H1 (cell line): ENCODE data around the gene CDH22. TPM values are rescaled to one million over a fixed set of nuclear protein-coding genes. Genes with fewer than 3 reads are reported as not detected.

Source experiments
- CTCF ChIA-PET: fragments of 300-600 bp; sonication (Branson Sonifier 250); formaldehyde crosslinking; loops from one replicate; lab custom pipeline; 2021; ENCODE audit not compliant: partially characterized antibody; lab: Charles Lee
- POLR2A ChIA-PET: fragments of 300-600 bp; sonication (Branson Sonifier 250); formaldehyde crosslinking; loops from one replicate; lab custom pipeline; 2021; ENCODE audit warnings: inconsistent platforms; ENCODE audit not compliant: partially characterized antibody; lab: Charles Lee
- DNase-seq, 2 experiments: peaks; one replicate each; pipeline versions ENCODE4 v3.0.0 to v3.0.0-alpha.2; 2010 to 2022; ENCODE audit warnings: low spot score in 2 of 2, low read depth in 1 of 2, mixed read lengths in 1 of 2
- FAIRE-seq: peaks from 2 replicates; lab custom pipeline; 2011; peaks lifted over from hg19 to GRCh38; lab: Jason Lieb, UNC
- H2AFZ ChIP-seq: 2 replicates; pipeline ENCODE4 v1.8.1; 2012; ENCODE audit warnings: low read length, inconsistent platforms
- H2AK5ac ChIP-seq: 2 replicates; pipeline ENCODE4 v1.6.1; 2013; ENCODE audit warnings: low read depth, low read length
- H2BK120ac ChIP-seq: replicated peaks from 2 replicates; pipeline ENCODE3; 2013; ENCODE audit warnings: low read depth, low read length, inconsistent platforms
- H2BK12ac ChIP-seq: 2 replicates; pipeline ENCODE4 v1.6.1; 2013; ENCODE audit warnings: low read depth, low read length
- H2BK15ac ChIP-seq: 2 replicates; pipeline ENCODE4 v1.6.1; 2013; ENCODE audit warnings: low read length
- H2BK20ac ChIP-seq: 2 replicates; pipeline ENCODE4 v1.6.1; 2013; ENCODE audit warnings: low read length
- H2BK5ac ChIP-seq: 2 replicates; pipeline ENCODE4 v1.6.1; 2013; ENCODE audit warnings: low read depth, low read length
- H3K14ac ChIP-seq: 2 replicates; pipeline ENCODE4 v1.6.1; 2013; ENCODE audit warnings: inconsistent platforms; ENCODE audit not compliant: insufficient read length
- H3K18ac ChIP-seq: 2 replicates; pipeline ENCODE4 v1.6.1; 2013; ENCODE audit warnings: low read length; ENCODE audit errors: extremely low read depth
- H3K23ac ChIP-seq: 2 replicates; pipeline ENCODE4 v1.6.1; 2013; ENCODE audit warnings: inconsistent platforms; ENCODE audit not compliant: insufficient read length
- H3K23me2 ChIP-seq: 2 replicates; pipeline ENCODE4 v1.6.1; 2013; ENCODE audit warnings: low read depth, low read length
- H3K27ac ChIP-seq: 2 replicates; pipeline ENCODE4 v1.6.1; 2011; ENCODE audit warnings: low read depth, low read length, inconsistent platforms
- H3K27me3 ChIP-seq, 4 experiments: replicated peaks in 1 of 4; 1 replicate in 1 of 4; 2 replicates in 3 of 4; pipeline versions ENCODE4 v1.6.1 to v1.8.1; 2011 to 2013; ENCODE audit warnings: low read length in 3 of 4, mild to moderate bottlenecking in 3 of 4, inconsistent platforms in 2 of 4, mixed read lengths in 2 of 4, moderate library complexity in 1 of 4; ENCODE audit not compliant: control insufficient read depth in 3 of 4, insufficient read depth in 3 of 4; ENCODE audit errors: extremely low read depth in 1 of 4
- H3K36me3 ChIP-seq, 4 experiments: 2 replicates each; pipeline versions ENCODE4 v1.6.1 to v1.8.1; 2011 to 2013; ENCODE audit warnings: mild to moderate bottlenecking in 4 of 4, low read length in 3 of 4, moderate library complexity in 2 of 4, control low read depth in 1 of 4, inconsistent platforms in 1 of 4; ENCODE audit not compliant: insufficient read depth in 4 of 4, control insufficient read depth in 2 of 4
- H3K4ac ChIP-seq: replicated peaks from 2 replicates; pipeline ENCODE3; 2013; ENCODE audit warnings: low read length, low read depth, mixed read lengths, inconsistent platforms; ENCODE audit not compliant: insufficient read length
- H3K4me1 ChIP-seq, 4 experiments: replicated peaks in 1 of 4; 1 replicate in 1 of 4; 2 replicates in 3 of 4; pipeline versions ENCODE4 v1.6.1 to v1.8.1; 2011 to 2013; ENCODE audit warnings: low read length in 3 of 4, inconsistent platforms in 2 of 4, mixed read lengths in 1 of 4; ENCODE audit not compliant: insufficient read depth in 4 of 4, control insufficient read depth in 3 of 4
- H3K4me2 ChIP-seq, 2 experiments: 2 replicates each; pipeline versions ENCODE4 v1.6.1 to v1.8.1; 2011 to 2013; ENCODE audit warnings: low read depth in 2 of 2, low read length in 2 of 2, control low read depth in 1 of 2, inconsistent platforms in 1 of 2, mild to moderate bottlenecking in 1 of 2; ENCODE audit not compliant: insufficient read depth in 1 of 2
- H3K4me3 ChIP-seq, 4 experiments: fragments of 200-600, 300-600 bp in 1 of 4; sonication (generic), shearing (Covaris generic), sonication (Bioruptor Twin) in 1 of 4; 2 replicates each; pipeline versions ENCODE4 v1.5.1 to v1.8.1; 2011 to 2016; ENCODE audit warnings: low read length in 4 of 4, low read depth in 3 of 4, control low read depth in 2 of 4, inconsistent platforms in 2 of 4, mild to moderate bottlenecking in 2 of 4, mixed read lengths in 1 of 4, moderate library complexity in 1 of 4; ENCODE audit not compliant: insufficient read depth in 2 of 4; ENCODE audit errors: extremely low read depth in 1 of 4
- H3K56ac ChIP-seq: replicated peaks from 2 replicates; pipeline ENCODE3; 2013; ENCODE audit warnings: low read depth, mild to moderate bottlenecking, mixed read lengths, low read length, inconsistent platforms; ENCODE audit not compliant: insufficient read length
- H3K79me1 ChIP-seq: 2 replicates; pipeline ENCODE4 v1.6.1; 2013; ENCODE audit warnings: low read depth, low read length, control low read depth
- H3K79me2 ChIP-seq, 2 experiments: 2 replicates each; pipeline versions ENCODE4 v1.6.1 to v1.8.1; 2012 to 2013; ENCODE audit warnings: low read length in 2 of 2, mild to moderate bottlenecking in 2 of 2, inconsistent platforms in 1 of 2; ENCODE audit not compliant: insufficient read depth in 2 of 2, control insufficient read depth in 1 of 2
- H3K9ac ChIP-seq, 4 experiments: replicated peaks in 1 of 4; 1 replicate in 1 of 4; 2 replicates in 3 of 4; pipeline versions ENCODE4 v1.6.1 to v1.8.1; 2011 to 2013; ENCODE audit warnings: low read depth in 3 of 4, low read length in 3 of 4, control low read depth in 2 of 4, mild to moderate bottlenecking in 2 of 4, moderate library complexity in 2 of 4, inconsistent platforms in 1 of 4; ENCODE audit errors: extremely low read depth in 1 of 4
- H3K9me3 ChIP-seq, 2 experiments: 2 replicates each; pipeline versions ENCODE4 v1.6.1 to v1.8.1; 2012 to 2013; ENCODE audit warnings: mild to moderate bottlenecking in 2 of 2, moderate library complexity in 2 of 2, control low read depth in 1 of 2, inconsistent platforms in 1 of 2, low read depth in 1 of 2, low read length in 1 of 2, mixed read lengths in 1 of 2; ENCODE audit not compliant: insufficient read depth in 2 of 2
- H4K20me1 ChIP-seq, 2 experiments: replicated peaks in 1 of 2; 2 replicates each; pipeline versions ENCODE3 to v1.8.1; 2011 to 2013; ENCODE audit warnings: inconsistent platforms in 2 of 2, low read length in 2 of 2, mild to moderate bottlenecking in 1 of 2; ENCODE audit not compliant: insufficient read depth in 2 of 2, control insufficient read depth in 1 of 2
- H4K5ac ChIP-seq: 2 replicates; pipeline ENCODE4 v1.6.1; 2013; ENCODE audit warnings: low read length, low read depth, mixed read lengths, inconsistent platforms; ENCODE audit not compliant: insufficient read length
- H4K8ac ChIP-seq: 2 replicates; pipeline ENCODE4 v1.8.0; 2013; ENCODE audit warnings: mild to moderate bottlenecking, moderate library complexity, low read length, inconsistent platforms; ENCODE audit not compliant: insufficient read depth; ENCODE audit errors: extremely low read depth
- H4K91ac ChIP-seq: replicated peaks from 2 replicates; pipeline ENCODE3; 2013; ENCODE audit warnings: low read length, mixed read lengths, inconsistent platforms; ENCODE audit not compliant: insufficient read length
- CBX5 ChIP-seq: fragments of 300-800, 300-1000 bp; sonication (generic); IDR thresholded peaks from 2 replicates; pipeline ENCODE4 v1.7.1; 2016; ENCODE audit warnings: antibody characterized with exemption, low read length, low read depth
- JUND ChIP-seq: IDR thresholded peaks from 2 replicates; pipeline ENCODE4 v1.6.1; 2011; ENCODE audit warnings: mild to moderate bottlenecking, improper control_type of control experiment, low read length
- KDM4A ChIP-seq: IDR thresholded peaks from one replicate; pipeline ENCODE4 v1.7.1; 2012; ENCODE audit warnings: low read depth, mild to moderate bottlenecking, moderate library complexity, low read length, inconsistent platforms; ENCODE audit not compliant: severe bottlenecking
- YY1 ChIP-seq: IDR thresholded peaks from 2 replicates; pipeline ENCODE4 v1.6.1; 2011; ENCODE audit warnings: low read depth, mild to moderate bottlenecking, low read length
- WGBS, 2 experiments: shearing (Covaris generic) in 1 of 2; methylation state at CpG; one replicate each; pipeline versions ENCODE4 v1.1.6 to v1.1.7; 2013 to 2015; ENCODE audit warnings: low lambda C conversion rate in 2 of 2, mixed read lengths in 2 of 2, inconsistent platforms in 1 of 2, low coverage in 1 of 2, missing lambda C conversion rate in 1 of 2; ENCODE audit not compliant: insufficient replicate concordance in 2 of 2, insufficient coverage in 1 of 2, insufficient read length in 1 of 2; ENCODE audit errors: extremely low coverage in 1 of 2, missing lambda C conversion rate in 1 of 2; 5-methylcytosine and 5-hydroxymethylcytosine counted together
- polyA plus RNA-seq, 7 experiments: library from polyadenylated mRNA; depleted of rRNA in 3 of 7; stranded (reverse) in 5 of 7; unstranded in 2 of 7; fragments of >200 nt in 5 of 7; fragments of 200-250 nt in 2 of 7; gene quantifications; 1 replicate in 5 of 7; 2 replicates in 1 of 7; 4 replicates in 1 of 7; pipeline versions ENCODE4 v1.2.1 to v1.2.3, GENCODE V29; 2011 to 2013; ENCODE audit warnings: missing spikeins in 2 of 7, mixed read lengths in 2 of 7
- total RNA-seq: library from RNA; stranded (reverse); fragmentation: NEBNext Ultra II Directional; extraction: Animal tissue kit (Norgen Biotek cat#: 25700); gene quantifications from 2 replicates; pipeline ENCODE4 v1.2.1, GENCODE V29; 2021

CDH22 gene
- total and polyA plus RNA-seq, 2 of the 8 experiments (the other 6 are each of a cell fraction or from before 2014, with no cell fraction given) = 0.35 to 0.39 TPM

DNA sequence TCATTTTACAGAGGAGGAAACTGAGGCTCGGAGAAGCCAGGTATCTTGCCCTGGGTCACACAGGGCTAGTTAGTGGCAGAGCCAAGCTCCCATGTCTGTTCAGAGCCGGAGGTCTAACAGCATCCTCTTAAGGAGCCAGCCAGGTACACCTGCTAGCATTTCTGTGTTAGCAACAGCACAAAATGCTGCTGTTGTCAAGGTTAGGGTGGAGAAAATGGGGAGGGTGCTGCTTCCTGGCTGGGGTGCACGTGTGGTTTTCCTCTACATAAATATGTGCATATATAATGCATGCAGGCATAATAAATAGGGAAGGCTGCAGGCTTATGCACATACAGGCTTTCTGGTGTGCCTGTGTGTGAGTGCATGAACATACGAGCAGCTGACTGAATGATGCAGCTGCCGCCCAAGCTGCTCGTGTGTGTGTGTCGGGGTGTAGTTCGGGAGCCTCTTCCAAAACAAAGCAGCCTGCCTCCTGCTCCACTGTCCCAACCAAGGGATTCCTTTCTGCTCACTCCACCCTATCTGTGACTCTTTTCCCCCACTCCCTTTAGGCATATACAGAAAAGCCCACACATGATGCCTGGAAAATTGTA, 103.6 kb downstream of the CDH22 start:
- Histone ChIP-seq H2BK5ac (no peak overlapping the region), H4K5ac (no peak overlapping the region), H3K23ac (no peak overlapping the region), H3K23me2 (0 out of 2 replicates have a peak, but pooled peaks cover 2% of the 10 kb centered on the region), H2BK12ac (no peak overlapping the region), H3K4ac (no peak overlapping the region), H3K4me2 (no peak overlapping the region), H3K27ac (no peak overlapping the region), H3K9ac (no peak overlapping the region), H4K8ac (peak overlapping the region; percentile 45; the same call in 1 of the 2 replicates), H3K14ac (no peak overlapping the region), H2AFZ (no peak overlapping the region), H4K91ac (no peak overlapping the region), H3K4me1 (peaks cover 0 to 11% (median 5%) of the 10 kb centered on the region in 4 experiments; a peak in 4 of 7 replicates), H3K27me3 (peaks cover 0 to 2% (median 0%) of the 10 kb centered on the region in 4 experiments; a peak in 2 of 7 replicates), H2AK5ac (no peak overlapping the region), H3K18ac (no peak overlapping the region), H3K36me3 (no peaks in the 10 kb centered on the region), H2BK120ac (no peak overlapping the region), H3K4me3 (no peak overlapping the region), H3K56ac (no peak overlapping the region), H3K79me2 (no peaks in the 10 kb centered on the region), H3K79me1 (no peaks in the 10 kb centered on the region), H2BK15ac (no peak overlapping the region), H3K9me3 (no peaks in the 10 kb centered on the region), H2BK20ac (peak overlapping the region; percentile 41; the same call in 1 of the 2 replicates), H4K20me1 (no peaks in the 10 kb centered on the region)
- TF ChIP-seq CBX5 (no peak), JUND (no peak), YY1 (no peak), KDM4A (no peak)
- ChIA-PET CTCF (interaction anchor here (0.6 to 3.1 kb wide), 5 partner anchors 18 to 466 kb away, joined by 3 to 11 read pairs (median 4); no protein-coding TSS in a partner anchor), POLR2A (no interaction called here)
- DNase-seq (no peak), FAIRE-seq (no peak)
- WGBS, 2 experiments = 78% methylated on average over 7 of the region's 8 CpGs; no CpG with 5 or more reads in 1 of the 2 experiments
